Neural progenitor cell (in vitro differentiated cells): ENCODE measurements around the gene MTCL1.

ENCODE experiments used
- CTCF ChIP-seq: fragments of 200-600 bp; sonication (generic); IDR thresholded peaks from 2 replicates; pipeline ENCODE4 v1.5.1; 2017; ENCODE audit warnings: antibody characterized with exemption, mild to moderate bottlenecking
- EZH2phosphoT487 ChIP-seq: fragments of 200-600 bp; sonication (generic); IDR thresholded peaks from 2 replicates; pipeline ENCODE4 v1.6.1; 2017; ENCODE audit warnings: antibody characterized with exemption

- no peak for TF ChIP-seq CTCF
- TF ChIP-seq EZH2phosphoT487, result no peak
Measured at GRCh38 chr18:8763611-8764010, 58.3 kb downstream of the MTCL1 start.
